ENCODE results near the gene APBA1.

- TF ChIP-seq CTCF (conservative IDR thresholded peaks at IDR 0.05) (peak; percentile 79), ZFX (IDR thresholded peaks at IDR 0.05) (no peak)
Measured at GRCh38 chr9:69412741-69413150, 259.4 kb downstream of the APBA1 start.

Data from C4-2B (cell line).